NOMO-1 treated with dmso at 0.1 percent for 144 hours (cell line): ENCODE data around the gene AGAP6.
"Not testable (repeated sequence)": the region's sequence is repeated elsewhere in the genome, so short reads cannot be mapped to it uniquely, and the experiment has no call there.

ENCODE experiments used
- DNase-seq: peaks from one replicate; lab custom pipeline; 2025; ENCODE audit not compliant: unreplicated experiment; lab: John Stamatoyannopoulos, UW

The AGAP6 gene

DNA sequence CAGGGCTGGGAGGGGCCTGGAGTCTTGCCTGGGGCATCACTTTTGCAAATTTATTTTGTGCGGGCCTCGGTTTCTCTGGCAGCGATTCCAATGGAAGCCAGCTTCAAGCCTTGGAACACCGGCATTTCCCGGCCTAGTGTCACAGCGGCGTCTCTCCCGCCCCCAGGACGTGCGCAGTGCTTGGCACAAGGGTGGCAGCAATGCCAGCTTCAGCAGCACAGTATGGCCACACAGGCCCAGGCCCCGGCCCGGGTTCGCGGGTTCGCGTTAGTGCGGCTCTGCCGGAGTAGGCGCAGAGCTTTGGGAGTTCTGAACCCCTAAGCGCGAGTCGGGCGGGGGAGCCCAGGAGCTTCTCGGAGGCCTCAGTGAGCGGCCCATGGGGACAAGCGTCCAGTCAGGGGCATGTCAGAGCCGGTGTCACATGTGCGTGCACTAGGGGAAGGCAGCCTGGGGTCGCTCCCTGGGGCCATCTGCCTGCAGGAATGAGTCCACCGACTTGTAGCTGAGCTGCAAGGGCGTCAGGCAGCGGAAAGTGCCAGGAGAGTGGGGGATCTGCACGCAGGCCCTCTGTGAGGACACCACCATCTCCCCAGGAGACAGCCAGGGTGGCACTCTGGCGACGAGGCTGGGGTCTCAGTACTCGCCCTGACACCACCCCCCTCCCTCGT lies 36.6 kb downstream of the AGAP6 start:
- not testable (repeated sequence) for DNase-seq

GRCh38 chr10:50025627-50026026 lies 37.4 kb downstream of the AGAP6 start:
- no peak for DNase-seq

DNA sequence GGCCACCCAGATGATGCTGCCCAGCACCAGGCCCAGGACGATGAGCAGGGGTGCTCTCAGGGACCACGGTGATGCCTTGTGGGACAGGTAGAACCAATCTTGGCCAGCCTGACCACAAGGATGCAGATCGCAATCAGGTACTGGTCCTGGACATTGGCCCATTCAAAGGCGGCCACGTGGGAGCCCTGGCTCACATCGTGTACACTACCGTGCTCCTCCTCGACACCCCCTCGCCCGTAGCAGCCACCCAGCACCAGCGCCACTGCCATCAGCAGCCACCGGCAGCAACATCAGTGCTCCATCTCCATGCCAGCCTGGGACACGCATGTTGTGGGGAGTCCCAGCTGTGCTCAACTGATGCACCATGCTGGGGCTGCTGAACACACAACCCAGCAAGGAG lies 39.0 kb downstream of the AGAP6 start:
- DNase-seq, result no peak

GRCh38 chr10:50033481-50033880 lies 45.3 kb downstream of the AGAP6 start:
- no peak for DNase-seq

- DNase-seq, result not testable (repeated sequence)
These were observed 47.1 kb downstream of the AGAP6 start for GRCh38 chr10:50035337-50035736.

GRCh38 chr10:50044941-50045664 lies 56.9 kb downstream of the AGAP6 start:
- DNase-seq, result no peak

DNA sequence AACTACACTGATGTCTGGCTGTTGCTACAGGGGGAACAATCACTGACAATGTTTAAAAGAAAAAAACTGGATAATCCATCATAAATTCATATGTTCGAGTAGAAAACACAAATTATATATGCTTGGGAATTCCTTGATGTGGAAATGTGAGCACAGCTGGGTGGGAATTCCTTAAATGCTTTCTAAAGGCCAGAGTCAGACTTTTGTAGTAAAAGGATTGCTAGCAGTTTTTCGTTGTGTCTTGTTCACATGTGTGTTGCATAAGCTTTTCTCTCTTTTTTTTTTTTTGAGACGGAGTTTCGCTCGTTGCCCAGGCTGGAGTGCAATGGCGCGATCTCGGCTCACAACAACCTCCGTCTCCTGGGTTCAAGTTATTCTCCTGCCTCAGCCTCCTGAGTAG lies 58.3 kb downstream of the AGAP6 start:
- not testable (repeated sequence) for DNase-seq

DNA sequence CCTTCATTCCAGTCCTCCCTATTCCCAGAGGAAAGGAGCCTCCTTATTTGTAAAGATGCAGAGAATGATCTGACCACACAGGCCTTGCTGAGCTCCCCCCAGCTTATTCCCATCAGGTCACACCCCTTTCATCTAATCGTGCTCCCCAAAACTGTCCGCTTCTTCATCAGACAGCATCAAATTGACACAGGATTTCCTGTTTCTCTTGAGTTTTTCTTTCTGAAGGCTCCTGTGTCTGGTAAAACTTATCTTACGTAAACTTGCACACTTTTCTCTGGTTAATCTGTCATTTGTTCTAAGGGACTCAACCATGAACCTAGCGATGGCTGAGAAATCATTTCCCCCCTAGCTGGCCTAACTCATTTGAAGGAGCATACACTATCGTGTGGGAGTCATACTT lies 59.4 kb downstream of the AGAP6 start:
- DNase-seq, result not testable (repeated sequence)

DNA sequence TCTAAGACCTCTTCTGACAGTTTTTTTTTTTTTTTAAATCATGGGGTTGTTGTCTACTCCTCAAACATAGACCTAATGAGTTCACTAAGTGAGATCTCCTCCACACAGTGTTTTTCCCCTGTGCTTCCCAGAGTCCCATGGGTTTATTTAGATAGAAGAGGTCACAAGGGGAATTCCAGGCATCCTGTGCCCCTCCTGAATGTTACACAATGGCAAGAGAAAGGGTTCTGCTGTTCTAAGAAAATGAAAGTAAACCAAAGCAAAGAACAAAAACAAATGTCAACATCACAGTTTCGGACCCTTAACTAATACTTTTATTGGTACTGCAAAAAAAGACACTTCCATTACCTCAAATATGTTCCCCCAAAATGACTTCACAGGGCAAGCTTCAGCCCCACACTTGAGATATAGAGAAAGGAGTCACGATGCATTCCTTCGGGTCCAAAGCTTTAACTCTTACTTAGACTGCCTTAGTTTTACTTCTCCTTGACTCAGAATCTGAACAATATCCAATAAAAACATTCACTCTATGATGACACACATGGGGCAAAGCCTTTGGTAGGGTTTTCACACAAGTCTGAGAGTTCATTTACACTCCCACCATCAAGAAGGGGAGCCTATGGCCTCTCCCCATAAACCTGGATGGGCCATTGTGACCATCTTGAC lies 63.9 kb downstream of the AGAP6 start:
- DNase-seq, result not testable (repeated sequence)

DNA sequence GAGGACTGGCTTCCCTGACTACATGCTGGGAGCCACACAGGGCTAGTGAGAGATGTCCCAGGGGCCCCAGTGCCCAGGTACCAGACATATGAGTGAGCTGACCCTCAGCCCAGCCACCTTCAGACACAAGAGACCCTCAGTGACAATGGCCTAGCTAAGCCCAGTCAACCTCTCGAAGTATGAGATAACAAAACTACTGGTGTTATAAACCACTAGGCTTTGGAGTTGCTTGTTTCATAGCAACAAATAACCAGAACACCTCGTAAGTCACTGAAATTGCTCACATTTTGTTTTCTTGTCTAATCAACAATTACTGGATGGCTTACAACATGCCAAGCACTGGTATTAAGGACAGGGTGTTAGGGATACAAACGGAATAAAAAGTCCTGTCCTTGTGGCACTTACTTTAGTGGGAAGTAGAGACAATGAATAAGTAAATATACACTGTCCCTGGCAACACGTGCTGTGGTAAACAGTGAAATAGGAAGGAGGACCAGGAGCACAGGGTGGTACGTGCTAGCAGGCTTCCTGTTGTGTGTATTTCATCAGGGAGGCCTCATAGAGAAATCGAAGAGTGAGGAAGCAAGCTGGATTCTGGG lies 64.7 kb downstream of the AGAP6 start:
- not testable (repeated sequence) for DNase-seq

GRCh38 chr10:50055494-50056292 lies 67.5 kb downstream of the AGAP6 start:
- DNase-seq, result not testable (repeated sequence)

GRCh38 chr10:50056654-50057053 lies 68.4 kb downstream of the AGAP6 start:
- not testable (repeated sequence) for DNase-seq

GRCh38 chr10:50058727-50059126 lies 70.5 kb downstream of the AGAP6 start:
- DNase-seq, result not testable (repeated sequence)

GRCh38 chr10:50059946-50060345 lies 71.7 kb downstream of the AGAP6 start:
- not testable (repeated sequence) for DNase-seq
